K562 treated with DMSO at 1 percent for 4 hours (cell line): ENCODE results near the gene SETBP1. TPM values are rescaled to one million over a fixed set of nuclear protein-coding genes. Genes with fewer than 3 reads are reported as not detected.

Experiments used
- total RNA-seq: library from RNA; unstranded; fragments of 300-600 nt; gene quantifications from 2 replicates; pipeline ENCODE4 v1.2.3, GENCODE V29; 2022; ENCODE audit not compliant: insufficient read depth

Gene SETBP1
- total RNA-seq = 0.08 TPM in 1 of 2 replicates, not detected in the other

DNA sequence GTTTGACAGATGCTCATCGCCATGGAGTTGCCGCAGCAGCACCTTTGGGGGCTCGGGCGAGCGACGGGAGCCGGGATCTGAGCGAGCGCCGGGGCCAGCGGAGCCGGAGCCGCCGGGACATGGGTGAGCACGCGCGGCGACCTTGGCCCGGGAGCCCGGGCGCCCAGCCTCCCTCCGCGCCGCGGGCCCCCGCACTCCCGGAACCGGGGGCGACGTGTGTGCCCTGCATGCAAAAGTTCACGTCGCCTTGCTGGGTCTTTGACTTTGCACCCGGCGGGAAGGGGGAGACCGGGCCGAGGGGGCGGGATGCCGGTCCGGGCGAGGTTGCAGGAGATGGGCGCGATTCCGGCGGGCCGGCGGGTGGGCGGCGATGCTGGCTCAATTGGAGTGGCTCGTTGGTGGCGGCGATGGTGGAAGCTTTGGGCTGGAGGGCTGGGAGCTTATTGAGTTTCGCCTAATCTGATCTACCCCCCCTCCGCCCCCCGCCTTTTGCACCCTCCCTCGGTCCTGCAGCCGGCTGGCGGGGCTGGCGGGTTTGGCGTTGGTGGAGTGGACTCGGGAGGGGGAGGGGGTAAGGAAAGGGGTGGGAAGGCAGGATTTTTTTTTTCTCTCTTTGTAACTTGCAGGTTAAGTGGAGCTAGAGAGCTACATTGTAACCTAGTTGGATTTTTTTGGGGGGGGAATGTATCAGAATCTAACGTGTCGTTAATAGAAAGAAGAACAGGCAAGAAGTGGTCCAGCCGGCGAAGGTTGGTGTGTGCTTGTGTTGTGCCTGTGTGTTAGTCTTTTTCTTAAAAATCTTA is at the start of gene SETBP1:
Gene SETBP1, plus strand, starts transcription at position 616 of the 803 bp plus-strand sequence. CDS start 20,459 bp downstream, outside the sequence.

